SK-N-SH (cell line): ENCODE measurements around the gene NOL4L. TPM values are rescaled to one million over a fixed set of nuclear protein-coding genes. Genes with fewer than 3 reads are reported as not detected.

ENCODE experiments used
- CTCF ChIA-PET: fragments of 300-600, 350-600 bp; formaldehyde crosslinking; extraction: SDS; loops from one replicate; lab custom pipeline; 2021; lab: Yijun Ruan, JAX
- POLR2A ChIA-PET: fragments of 350-600 bp; sonication (Branson Sonifier 250); formaldehyde crosslinking; extraction: SDS; loops from one replicate; lab custom pipeline; 2020; ENCODE audit warnings: antibody characterized with exemption, inconsistent platforms; lab: Yijun Ruan, JAX
- DNase-seq: peaks from one replicate; pipeline ENCODE4 v3.0.0; 2012
- H2AFZ ChIP-seq: fragments of 200-600 bp; sonication (generic); 2 replicates; pipeline ENCODE4 v1.8.1; 2016; ENCODE audit warnings: antibody characterized with exemption, mild to moderate bottlenecking, low read depth
- H3F3A ChIP-seq: fragments of 200-600 bp; sonication (generic); replicated peaks from 2 replicates; pipeline ENCODE3; 2016; ENCODE audit warnings: antibody characterized with exemption, mild to moderate bottlenecking; ENCODE audit not compliant: insufficient read depth
- H3K27ac ChIP-seq, 2 experiments: fragments of 200-500 bp in 1 of 2; fragments of 200-600 bp in 1 of 2; sonication (Bioruptor generic) in 1 of 2; sonication (generic), shearing (Covaris generic) in 1 of 2; 2 replicates each; pipeline versions ENCODE4 v1.5.1 to v1.6.1; 2014 to 2016; ENCODE audit warnings: low read depth in 2 of 2, inconsistent platforms in 1 of 2, low read length in 1 of 2, mild to moderate bottlenecking in 1 of 2, mixed read lengths in 1 of 2
- H3K27me3 ChIP-seq: fragments of 200-600 bp; sonication (generic), shearing (Covaris generic); 2 replicates; pipeline ENCODE4 v1.6.1; 2016; ENCODE audit warnings: mixed run types; ENCODE audit not compliant: insufficient read depth
- H3K36me3 ChIP-seq, 2 experiments: fragments of 200-500 bp in 1 of 2; fragments of 200-600 bp in 1 of 2; sonication (Bioruptor generic) in 1 of 2; sonication (generic) in 1 of 2; replicated peaks in 1 of 2; 2 replicates each; pipeline versions ENCODE3 to v1.5.1; 2014 to 2016; ENCODE audit warnings: low read length in 1 of 2, mild to moderate bottlenecking in 1 of 2; ENCODE audit not compliant: insufficient read depth in 2 of 2, control insufficient read depth in 1 of 2
- H3K4me1 ChIP-seq, 2 experiments: fragments of 200-500 bp in 1 of 2; fragments of 200-600 bp in 1 of 2; sonication (Bioruptor generic) in 1 of 2; sonication (generic), shearing (Covaris generic) in 1 of 2; 2 replicates each; pipeline versions ENCODE4 v1.5.1 to v1.6.1; 2014 to 2016; ENCODE audit warnings: low read depth in 1 of 2, low read length in 1 of 2, mixed run types in 1 of 2; ENCODE audit not compliant: insufficient read depth in 2 of 2, control insufficient read depth in 1 of 2
- H3K4me2 ChIP-seq: fragments of 200-600 bp; sonication (generic), shearing (Covaris generic); 2 replicates; pipeline ENCODE4 v1.6.1; 2017; ENCODE audit warnings: mixed run types
- H3K4me3 ChIP-seq, 2 experiments: fragments of 200-500 bp in 1 of 2; fragments of 200-600 bp in 1 of 2; sonication (Bioruptor generic) in 1 of 2; sonication (generic), shearing (Covaris generic) in 1 of 2; 2 replicates each; pipeline versions ENCODE4 v1.5.1 to v1.8.1; 2014 to 2016; ENCODE audit warnings: low read depth in 2 of 2, inconsistent platforms in 1 of 2, low read length in 1 of 2, mild to moderate bottlenecking in 1 of 2, mixed read lengths in 1 of 2, moderate library complexity in 1 of 2
- H3K79me2 ChIP-seq: fragments of 200-600 bp; sonication (generic); 2 replicates; pipeline ENCODE4 v1.8.1; 2017; ENCODE audit warnings: mild to moderate bottlenecking; ENCODE audit not compliant: insufficient read depth
- H3K9ac ChIP-seq: fragments of 200-600 bp; sonication (generic); 2 replicates; pipeline ENCODE4 v1.6.1; 2017; ENCODE audit warnings: mixed run types
- H3K9me2 ChIP-seq: fragments of 200-600 bp; sonication (generic); 2 replicates; pipeline ENCODE4 v1.6.1; 2017; ENCODE audit warnings: mixed run types
- H3K9me3 ChIP-seq: fragments of 200-600 bp; sonication (generic); 2 replicates; pipeline ENCODE4 v1.6.1; 2017; ENCODE audit warnings: mixed run types, mild to moderate bottlenecking, moderate library complexity
- H4K20me1 ChIP-seq: fragments of 200-600 bp; sonication (generic); 2 replicates; pipeline ENCODE4 v1.6.1; 2017; ENCODE audit warnings: mild to moderate bottlenecking, mixed run types; ENCODE audit not compliant: insufficient read depth
- CHD2 ChIP-seq: fragments of 150-350 bp; IDR thresholded peaks from 2 replicates; pipeline ENCODE4 v1.6.1; 2018; ENCODE audit warnings: low read length; ENCODE audit not compliant: partially characterized antibody
- ELF1 ChIP-seq: IDR thresholded peaks from 2 replicates; pipeline ENCODE4 v1.4.0; 2012
- EP300 ChIP-seq, 2 experiments: IDR thresholded peaks; 2 replicates each; pipeline versions ENCODE4 v1.4.0 to v1.6.1; 2012; ENCODE audit warnings: borderline replicate concordance in 1 of 2, low read depth in 1 of 2, low read length in 1 of 2
- FOXJ3 ChIP-seq: sonication (generic); formaldehyde crosslinking; IDR thresholded peaks from 2 replicates; pipeline ENCODE4 v1.5.1; 2020; ENCODE audit warnings: mild to moderate bottlenecking, missing genetic modification reagents
- FOXM1 ChIP-seq: IDR thresholded peaks from 2 replicates; pipeline ENCODE4 v1.4.0; 2012; ENCODE audit warnings: low read depth, mild to moderate bottlenecking
- GABPA ChIP-seq: IDR thresholded peaks from 2 replicates; pipeline ENCODE4 v1.4.0; 2012; ENCODE audit warnings: low read depth, mild to moderate bottlenecking
- GATA2 ChIP-seq: sonication (generic); formaldehyde crosslinking; IDR thresholded peaks from 2 replicates; pipeline ENCODE4 v1.5.0; 2020; ENCODE audit warnings: mild to moderate bottlenecking, missing genetic modification reagents
- IRF3 ChIP-seq: fragments of 150-350 bp; IDR thresholded peaks from 2 replicates; pipeline ENCODE4 v1.6.1; 2016; ENCODE audit warnings: mild to moderate bottlenecking, low read depth, low read length
- MAX ChIP-seq: IDR thresholded peaks from 2 replicates; pipeline ENCODE4 v1.4.0; 2012; ENCODE audit warnings: low read depth
- MEF2A ChIP-seq: IDR thresholded peaks from 2 replicates; pipeline ENCODE4 v1.4.0; 2012; ENCODE audit warnings: low read depth, borderline replicate concordance
- NFIC ChIP-seq: IDR thresholded peaks from 2 replicates; pipeline ENCODE4 v1.4.0; 2012; ENCODE audit warnings: borderline replicate concordance
- POLR2AphosphoS5 ChIP-seq: IDR thresholded peaks from 2 replicates; pipeline ENCODE4 v1.6.1; 2012; ENCODE audit warnings: low read depth, low read length
- RAD21 ChIP-seq: IDR thresholded peaks from 2 replicates; pipeline ENCODE4 v1.6.1; 2012; ENCODE audit warnings: mild to moderate bottlenecking, low read length
- SIN3A ChIP-seq: IDR thresholded peaks from 2 replicates; pipeline ENCODE4 v1.6.1; 2012; ENCODE audit warnings: low read depth, mild to moderate bottlenecking, low read length, moderate library complexity, borderline replicate concordance
- TAF1 ChIP-seq: IDR thresholded peaks from 2 replicates; pipeline ENCODE4 v1.6.1; 2012; ENCODE audit warnings: low read depth, mild to moderate bottlenecking, low read length, moderate library complexity, borderline replicate concordance
- TCF12 ChIP-seq: IDR thresholded peaks from 2 replicates; pipeline ENCODE4 v1.4.0; 2012
- ZBTB33 ChIP-seq: IDR thresholded peaks from 2 replicates; pipeline ENCODE4 v1.4.0; 2012; ENCODE audit warnings: low read depth, borderline replicate concordance
- WGBS: methylation state at CpG from one replicate; pipeline ENCODE4 v1.1.6; 2017; ENCODE audit warnings: low lambda C conversion rate; 5-methylcytosine and 5-hydroxymethylcytosine counted together
- polyA plus RNA-seq, 3 experiments: library from polyadenylated mRNA; depleted of rRNA; stranded (reverse); fragments of >200 nt; gene quantifications; 2 replicates each; pipeline ENCODE4 v1.2.3, GENCODE V29; 2012

NOL4L gene
- polyA plus RNA-seq, 1 of the 3 experiments (the other 2 are of a cell fraction) = 14.3 TPM

GRCh38 chr20:32553618-32554017 lies 31.5 kb downstream of the NOL4L start (continued):
- TF ChIP-seq FOXM1 (no peak), MEF2A (no peak)

- no peak overlapping the region for H3K9ac ChIP-seq
- 92% methylated on average over 2 of the region's 2 CpGs for WGBS
- no peaks in the 10 kb centered on the region for H4K20me1 ChIP-seq
- no peaks in the 10 kb centered on the region for H3K36me3 ChIP-seq
- ChIA-PET CTCF (no interaction called here), POLR2A (no interaction called here)
- TF ChIP-seq CHD2 (no peak), TCF12 (no peak), SIN3A (no peak), ELF1 (no peak), MAX (no peak), ZBTB33 (no peak), EP300 (IDR thresholded peaks at IDR 0.05; ENCODE audit: borderline replicate concordance in 1 of 2, low read depth in 1 of 2, low read length in 1 of 2) (no peak), POLR2AphosphoS5 (no peak), TAF1 (no peak)
- no peaks in the 10 kb centered on the region for H3F3A ChIP-seq
- no peaks in the 10 kb centered on the region for H3K79me2 ChIP-seq
- no peaks in the 10 kb centered on the region for H3K4me1 ChIP-seq
- H3K4me2 ChIP-seq = no peak overlapping the region
- H3K4me3 ChIP-seq = no peak overlapping the region
- no peak overlapping the region for H3K27ac ChIP-seq
- no peaks in the 10 kb centered on the region for H3K9me3 ChIP-seq
- no peaks in the 10 kb centered on the region for H3K27me3 ChIP-seq
- DNase-seq = no peak
- H3K9me2 ChIP-seq = no peaks in the 10 kb centered on the region
- no peak overlapping the region for H2AFZ ChIP-seq
These were observed 33.4 kb downstream of the NOL4L start for GRCh38 chr20:32551693-32552092.

GRCh38 chr20:32549842-32550241 lies 35.3 kb downstream of the NOL4L start:
- H3K9me3 ChIP-seq = no peaks in the 10 kb centered on the region
- H2AFZ ChIP-seq = no peak overlapping the region
- CTCF ChIA-PET = no interaction called here
- no peak for TF ChIP-seq GABPA
- TF ChIP-seq MEF2A = no peak
- TF ChIP-seq IRF3 = no peak
- no peak for TF ChIP-seq FOXJ3 (CRISPR knock-in tag)
- no peak for TF ChIP-seq RAD21
- no peak for TF ChIP-seq GATA2 (CRISPR knock-in tag)
- no peak for TF ChIP-seq NFIC
- TF ChIP-seq, all 33 proteins: peak for 0
- 86% methylated on average over 2 of the region's 2 CpGs for WGBS
- DNase-seq = no peak
- Histone ChIP-seq H3K36me3 (no peaks in the 10 kb centered on the region), H3K4me3 (no peak overlapping the region), H3K27me3 (no peaks in the 10 kb centered on the region), H3K4me1 (no peaks in the 10 kb centered on the region; a peak in 1 of 4 replicates), H3K79me2 (no peaks in the 10 kb centered on the region), H4K20me1 (no peaks in the 10 kb centered on the region), H3K9ac (no peak overlapping the region), H3K9me2 (no peaks in the 10 kb centered on the region), H3K4me2 (no peak overlapping the region), H3F3A (no peaks in the 10 kb centered on the region), H3K27ac (no peak overlapping the region)
- POLR2A ChIA-PET = no interaction called here
